IPS DF 4.7 (cell line): ENCODE results near the gene DNAL1.

Source experiments
- DNase-seq: peaks from one replicate; pipeline ENCODE4 v3.0.0-alpha.2; 2013; ENCODE audit warnings: low spot score; ENCODE audit errors: extremely low read depth

DNAL1 gene

DNA sequence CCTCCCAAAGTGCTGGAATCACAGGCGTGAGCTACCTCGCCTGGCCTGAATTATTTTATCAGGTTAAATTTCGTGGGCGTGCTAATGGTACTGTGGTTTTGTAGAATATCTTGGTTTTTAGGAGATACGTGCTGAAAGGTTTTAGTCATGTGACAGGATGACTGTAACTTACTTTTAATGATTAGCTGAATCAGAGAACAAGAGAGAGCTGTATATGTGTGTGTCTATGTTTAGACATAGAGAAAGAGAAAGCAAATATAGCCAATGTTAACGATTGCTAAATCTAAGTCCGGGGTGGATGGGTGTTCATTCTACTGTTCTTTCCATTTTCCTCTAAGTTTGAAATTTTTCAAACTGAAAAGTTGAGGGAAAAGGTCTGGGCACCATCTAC lies 78.6 kb downstream of the DNAL1 start:
- DNase-seq, result no peak

DNA sequence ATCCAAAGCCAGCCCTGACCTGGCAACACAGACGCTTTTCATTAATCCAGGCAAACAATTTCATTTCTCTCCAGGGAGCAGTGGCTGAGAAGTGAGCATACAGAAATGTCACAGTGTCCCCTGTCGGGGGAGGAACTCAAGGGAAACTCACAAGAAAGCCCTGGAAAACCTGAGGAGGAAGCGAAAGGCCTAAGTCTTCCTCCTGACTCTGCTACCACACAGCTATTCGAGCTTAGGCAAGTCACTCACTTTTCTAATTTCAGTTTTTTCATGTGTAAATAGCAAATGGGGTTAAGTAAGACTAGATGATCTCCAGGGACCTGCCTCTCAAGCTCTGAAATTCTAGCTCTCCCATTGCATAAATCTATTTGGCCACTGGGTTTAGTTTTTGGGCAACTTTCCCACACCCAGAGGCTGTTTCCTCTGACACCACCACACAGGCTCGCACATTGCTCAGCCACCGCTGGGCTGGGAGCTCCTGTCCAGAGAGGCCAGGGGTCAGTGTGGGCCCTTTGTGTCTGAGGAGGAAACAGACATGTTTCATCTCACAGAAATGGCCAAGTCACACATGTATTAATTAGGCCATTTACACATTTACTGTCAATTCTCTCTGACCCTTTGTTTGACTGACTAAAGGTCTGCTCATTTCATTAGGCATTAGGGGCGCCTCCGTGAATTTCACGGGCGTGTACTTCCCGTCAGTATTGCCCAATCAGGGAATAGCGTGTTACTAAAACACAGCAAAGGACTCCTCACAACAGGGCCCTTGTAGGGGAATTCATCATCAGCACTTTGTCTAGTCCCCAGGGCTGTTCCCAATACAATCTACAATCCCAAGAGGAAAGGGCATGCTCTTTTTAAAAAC lies 79.2 kb downstream of the DNAL1 start:
- DNase-seq, result no peak

DNA sequence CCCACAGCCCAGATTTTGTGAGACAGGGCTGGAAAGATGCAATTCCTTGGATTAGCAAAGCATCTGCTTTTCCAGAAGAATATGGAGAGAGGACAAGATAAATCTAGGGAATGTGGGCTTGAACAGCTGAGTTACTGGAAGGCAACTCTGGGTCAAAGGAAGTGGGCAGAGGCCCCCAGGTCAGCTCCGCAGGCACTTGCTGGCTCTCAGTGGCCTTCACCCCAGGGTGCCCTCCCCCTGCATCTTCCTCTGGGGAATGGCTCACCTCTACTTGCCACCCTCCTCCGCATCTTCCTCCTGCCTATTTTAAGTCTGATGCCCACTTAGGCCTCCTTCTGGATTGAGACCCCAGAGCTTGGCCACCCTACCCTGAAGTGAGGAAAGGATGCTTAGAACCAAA lies 79.9 kb downstream of the DNAL1 start:
- DNase-seq, result no peak

DNA sequence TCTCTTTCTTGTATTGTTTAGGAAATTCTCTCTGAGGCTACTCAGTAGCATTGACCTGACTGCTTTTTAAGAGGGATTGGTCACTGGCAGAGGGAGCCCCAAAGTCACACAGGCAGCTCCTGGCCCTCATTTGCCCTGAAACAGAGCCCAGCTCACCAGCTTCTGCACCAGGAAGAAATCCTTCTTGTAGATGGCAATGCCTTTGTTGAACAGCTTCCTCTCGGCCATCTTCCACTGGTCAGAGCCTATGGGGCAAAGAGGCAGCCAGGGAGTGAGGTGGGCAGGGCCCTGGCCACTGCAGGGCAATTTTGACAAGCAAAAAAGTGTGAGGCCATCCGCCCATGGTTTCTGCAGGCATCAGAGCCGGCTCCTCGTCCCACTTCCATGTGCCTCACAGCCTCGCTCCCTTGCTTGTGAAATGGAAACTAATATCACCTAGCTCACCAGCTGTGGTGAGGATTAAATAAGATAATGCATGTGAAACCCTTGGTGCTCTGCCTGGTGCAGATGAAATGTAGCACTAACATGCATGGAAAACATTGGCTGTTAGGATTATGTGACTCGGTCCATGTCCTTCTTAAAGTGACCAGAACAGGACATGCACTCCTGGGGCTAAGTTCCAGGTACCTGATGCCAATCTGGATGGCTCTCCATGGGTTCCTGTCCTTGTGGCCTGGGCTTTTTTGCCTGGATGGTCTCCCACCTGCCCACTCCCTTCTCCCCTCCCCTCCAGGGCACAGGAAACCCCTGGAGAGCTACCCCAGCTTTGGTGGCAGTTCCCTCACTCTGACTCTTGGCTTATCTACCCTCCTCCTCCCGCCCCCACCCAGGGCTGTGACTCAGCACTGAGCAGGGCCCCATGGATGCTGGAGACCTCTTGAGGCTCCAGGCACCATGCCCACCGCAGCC lies 80.6 kb downstream of the DNAL1 start:
- DNase-seq, result no peak

DNA sequence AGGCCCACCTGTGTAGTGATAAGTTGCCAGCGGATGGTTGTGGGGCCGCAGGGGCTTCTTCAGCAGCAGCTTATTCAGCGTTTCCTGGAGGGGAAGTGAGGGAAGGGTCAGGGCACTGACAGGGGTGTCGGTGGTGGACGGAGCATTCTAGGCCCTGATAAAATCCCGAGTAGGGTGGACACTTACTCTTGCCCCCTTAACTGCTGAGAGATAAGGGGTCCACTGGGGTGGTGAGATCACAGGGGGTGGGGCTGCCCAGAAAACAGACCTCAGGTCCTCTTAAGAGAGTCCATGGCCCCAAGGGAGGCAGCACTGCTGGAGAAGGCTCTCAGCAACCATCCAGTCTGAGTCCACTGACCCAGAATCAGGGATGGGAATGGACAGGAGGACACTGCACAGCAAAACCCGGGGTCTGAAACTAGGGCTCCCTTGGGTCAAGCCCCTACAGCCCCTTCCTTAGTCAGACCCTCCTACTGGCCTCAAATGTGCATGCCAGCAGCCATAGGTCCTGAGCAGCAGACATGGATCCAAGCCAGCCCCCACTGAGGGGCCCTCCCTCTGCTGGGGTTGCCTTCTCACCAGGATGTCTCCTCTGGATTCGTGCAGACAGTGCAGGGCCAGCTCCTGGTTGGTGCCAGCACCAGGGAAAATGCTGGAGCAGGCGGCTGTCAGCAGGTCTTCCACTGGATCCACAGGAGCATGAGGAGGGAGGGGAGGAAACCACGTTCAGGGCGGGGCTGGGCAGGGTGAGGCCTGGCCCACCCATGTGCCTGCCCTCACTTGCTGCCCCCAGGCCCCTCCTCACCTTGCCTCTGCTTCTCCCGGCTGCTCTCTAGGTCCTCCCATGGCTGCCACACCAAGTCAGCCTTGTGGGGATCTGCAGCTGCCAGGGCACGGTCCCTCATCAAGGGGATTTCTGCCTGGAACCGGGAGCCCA lies 81.5 kb downstream of the DNAL1 start:
- no peak for DNase-seq

DNA sequence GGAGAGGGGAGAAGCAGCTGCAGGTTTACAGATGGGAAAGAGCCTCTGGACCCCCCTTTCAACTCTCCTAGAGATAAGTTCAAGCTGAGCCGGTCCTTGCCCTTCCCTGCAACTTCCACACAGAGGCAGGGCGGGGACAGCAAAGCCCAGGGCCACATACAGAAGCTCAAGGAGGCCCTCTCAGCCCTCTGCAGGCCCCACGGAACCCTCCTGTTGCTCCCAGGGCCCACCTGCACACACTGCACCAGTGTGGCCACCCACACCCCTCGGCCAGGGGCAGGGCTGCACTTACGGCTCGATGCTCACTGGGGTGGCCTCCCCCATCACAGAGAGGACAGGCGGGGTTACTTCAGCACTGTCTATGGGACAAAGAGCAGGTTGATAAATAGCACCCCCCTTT lies 82.4 kb downstream of the DNAL1 start:
- no peak for DNase-seq

DNA sequence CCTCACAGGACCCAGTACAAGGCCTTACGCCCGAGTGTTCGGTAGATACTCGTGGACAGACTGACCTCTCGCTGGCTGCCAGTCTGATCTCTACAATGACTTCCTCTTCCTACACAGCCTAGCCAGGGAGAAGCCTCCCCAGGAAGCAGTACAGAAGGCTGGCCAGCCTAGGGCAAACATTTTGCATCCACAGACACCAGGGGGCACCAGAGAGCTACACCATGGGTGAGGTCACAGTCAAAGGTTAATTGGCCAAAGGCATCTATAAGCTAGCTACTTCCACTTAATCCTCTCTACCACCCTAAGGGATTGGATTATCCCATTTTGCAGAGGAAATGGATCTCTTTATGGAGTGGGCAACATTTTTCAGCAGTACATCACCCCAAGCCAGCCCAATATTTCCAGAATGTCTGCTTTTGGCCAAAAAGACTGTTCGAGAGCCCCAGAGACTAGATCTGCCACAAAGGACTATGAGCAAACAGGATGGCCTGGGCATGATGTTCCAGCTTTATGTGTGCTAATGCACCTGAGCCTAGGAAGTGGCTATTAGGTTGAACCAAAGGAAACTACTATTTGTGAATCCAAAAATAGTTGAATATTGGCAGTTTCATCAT lies 84.0 kb downstream of the DNAL1 start:
- DNase-seq, result no peak

DNA sequence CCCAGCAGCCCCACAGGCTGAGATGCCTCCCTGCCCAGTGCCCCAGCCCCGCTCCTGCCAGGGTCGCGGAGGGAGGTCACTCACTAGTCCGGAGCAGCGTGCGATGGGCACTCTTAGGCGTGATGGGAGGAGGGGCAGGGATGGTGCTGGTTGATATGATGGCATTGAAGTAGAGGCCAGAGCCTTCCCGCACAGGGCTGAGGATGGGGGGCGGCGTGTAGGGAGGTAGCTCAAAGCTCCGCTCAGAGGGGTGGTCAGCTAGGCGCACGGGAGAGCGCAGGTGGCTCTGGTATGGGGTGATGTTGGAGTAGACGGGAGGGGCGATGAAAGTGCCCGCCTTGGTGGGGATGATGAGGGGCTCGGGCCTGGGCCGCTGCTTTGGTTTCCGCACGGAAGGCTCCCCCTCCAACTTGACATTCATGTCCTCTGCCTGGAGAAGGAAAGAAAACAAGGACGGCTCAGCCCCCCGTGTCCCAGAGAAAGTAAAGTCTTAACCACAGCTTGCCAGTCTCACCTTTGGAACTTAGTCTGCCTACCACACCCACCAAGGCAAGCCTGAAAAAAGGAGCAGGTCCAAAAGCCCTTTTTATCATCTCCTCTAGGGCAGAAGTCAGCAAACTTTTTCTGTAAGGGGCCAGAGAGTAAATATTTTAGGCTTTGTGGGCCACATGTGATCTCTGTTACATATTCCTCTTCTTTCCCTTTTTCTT lies 84.9 kb downstream of the DNAL1 start:
- DNase-seq, result no peak

DNA sequence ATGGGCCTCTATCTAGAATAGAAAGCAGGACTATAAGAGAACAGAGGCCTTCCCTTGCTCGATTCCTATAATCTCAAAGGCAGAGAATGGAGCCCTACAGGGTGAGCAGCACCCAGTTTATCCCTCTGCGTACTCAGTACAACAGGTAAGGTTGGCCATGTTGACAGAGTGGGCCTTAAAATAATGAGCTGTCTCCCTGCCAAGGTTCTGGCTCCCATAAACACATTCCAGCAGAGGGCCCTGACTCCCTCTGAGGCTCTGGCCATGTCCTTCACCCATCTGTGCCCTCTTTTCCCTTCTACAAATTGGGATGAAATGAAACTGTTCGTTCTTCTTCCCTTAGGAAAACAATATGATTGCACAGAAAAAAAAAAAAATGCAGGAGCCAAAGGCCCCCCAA lies 86.3 kb downstream of the DNAL1 start:
- DNase-seq, result no peak

DNA sequence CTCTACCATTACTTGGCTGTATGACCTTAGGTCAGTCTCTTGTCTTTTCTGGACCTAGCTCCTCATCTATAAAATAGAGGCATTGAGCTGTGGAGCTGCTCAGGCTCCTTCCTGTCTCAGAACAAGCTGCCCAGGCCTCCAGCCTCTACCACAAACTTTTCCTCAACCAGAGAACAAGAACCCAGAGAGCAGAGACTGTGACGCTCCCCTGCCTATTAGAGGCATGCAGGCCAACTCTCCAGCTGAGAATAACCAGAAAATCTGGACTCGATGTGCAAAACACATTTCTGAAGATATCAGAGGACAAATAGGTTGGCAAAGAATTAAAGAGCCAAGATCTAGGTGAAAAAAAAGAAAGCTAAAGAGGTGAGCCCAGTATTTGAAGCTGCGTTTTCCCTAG lies 87.2 kb downstream of the DNAL1 start:
- no peak for DNase-seq

DNA sequence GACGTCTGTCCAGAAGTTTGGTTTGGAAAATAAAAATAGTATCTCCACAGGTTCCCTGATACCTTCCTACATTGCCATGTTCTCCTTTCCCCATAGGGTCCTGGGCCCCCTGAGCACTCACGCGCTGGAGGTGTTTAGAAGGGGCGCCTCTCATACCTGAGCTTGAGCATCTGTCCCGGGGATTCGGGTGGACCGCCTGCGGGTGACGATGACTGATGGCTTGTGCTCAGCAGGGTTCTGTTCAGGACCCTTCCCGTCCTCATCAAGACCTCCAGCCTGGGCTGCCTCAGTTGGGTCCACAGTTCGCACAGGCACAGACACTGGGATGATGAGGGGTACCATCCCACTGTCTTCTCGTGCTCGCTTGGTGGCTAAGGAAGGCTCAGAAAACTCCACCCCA lies 92.1 kb downstream of the DNAL1 start:
- DNase-seq, result no peak

DNA sequence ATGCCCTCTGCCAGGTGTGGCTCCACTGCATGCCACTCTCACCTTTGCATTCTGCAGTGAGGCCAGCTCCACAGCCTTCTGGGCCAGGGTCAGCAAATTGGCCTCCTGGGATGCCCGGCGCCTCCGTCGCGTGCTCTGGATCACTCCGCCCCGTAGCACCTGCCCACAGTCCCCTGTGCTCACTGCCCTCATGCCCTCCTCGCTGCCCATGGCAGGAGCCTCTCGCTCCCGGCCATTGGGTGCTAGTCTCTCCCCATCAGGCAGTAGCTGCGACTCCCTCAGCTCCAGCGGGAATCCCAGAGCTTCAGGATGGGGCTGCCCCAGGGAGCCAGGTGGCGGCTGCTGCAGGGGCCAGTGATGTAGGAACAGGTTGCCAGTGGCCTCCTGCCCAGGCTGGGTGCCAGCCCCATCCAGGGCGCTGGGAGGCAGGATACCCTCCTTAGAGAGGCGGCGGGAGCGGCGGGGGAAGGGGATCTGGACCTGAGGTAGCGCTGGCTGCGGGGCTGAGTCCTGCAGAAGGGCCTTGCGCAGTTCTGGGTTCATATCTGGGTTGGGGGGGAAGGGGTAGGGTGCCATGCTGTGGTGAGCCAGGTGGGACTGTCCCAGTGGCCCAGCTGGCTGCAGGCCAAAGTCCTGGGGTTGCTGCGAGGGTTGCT lies 93.9 kb downstream of the DNAL1 start:
- DNase-seq, result no peak

DNA sequence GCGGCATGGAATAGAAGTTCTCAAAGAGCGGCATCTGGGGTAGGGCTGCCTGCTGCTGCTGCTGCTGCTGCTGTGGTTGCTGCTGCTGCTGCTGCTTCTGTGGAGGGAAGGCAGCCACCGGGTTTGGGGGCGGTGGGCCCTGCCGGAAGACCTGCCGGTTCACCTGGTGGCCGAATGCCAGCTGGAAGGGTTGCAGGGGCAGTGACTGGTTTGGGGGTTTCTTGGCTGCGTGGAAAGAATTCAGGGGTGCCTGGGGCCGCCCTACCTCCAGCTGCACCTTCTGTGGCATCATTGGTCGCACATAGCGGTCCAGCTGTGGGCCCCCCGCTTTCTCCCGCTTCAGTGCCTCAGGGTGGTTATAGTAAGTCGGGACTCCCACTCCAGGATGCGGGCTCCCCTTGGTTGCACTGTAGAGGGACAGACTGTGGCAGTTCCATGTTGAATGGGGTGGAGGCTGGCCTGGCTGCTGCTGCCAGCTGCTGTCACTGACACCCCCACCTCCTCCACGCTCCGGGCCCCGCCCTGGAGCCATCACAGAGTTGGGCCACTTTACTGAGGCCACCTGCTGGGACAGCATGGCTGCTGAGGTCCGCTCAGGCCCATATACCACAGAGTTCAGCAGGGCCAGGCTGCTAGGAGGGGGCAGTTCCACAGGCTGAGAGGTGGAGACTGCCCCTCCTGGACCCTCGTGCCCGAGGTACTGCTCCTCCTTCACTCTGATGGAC lies 94.5 kb downstream of the DNAL1 start:
- DNase-seq, result no peak

DNA sequence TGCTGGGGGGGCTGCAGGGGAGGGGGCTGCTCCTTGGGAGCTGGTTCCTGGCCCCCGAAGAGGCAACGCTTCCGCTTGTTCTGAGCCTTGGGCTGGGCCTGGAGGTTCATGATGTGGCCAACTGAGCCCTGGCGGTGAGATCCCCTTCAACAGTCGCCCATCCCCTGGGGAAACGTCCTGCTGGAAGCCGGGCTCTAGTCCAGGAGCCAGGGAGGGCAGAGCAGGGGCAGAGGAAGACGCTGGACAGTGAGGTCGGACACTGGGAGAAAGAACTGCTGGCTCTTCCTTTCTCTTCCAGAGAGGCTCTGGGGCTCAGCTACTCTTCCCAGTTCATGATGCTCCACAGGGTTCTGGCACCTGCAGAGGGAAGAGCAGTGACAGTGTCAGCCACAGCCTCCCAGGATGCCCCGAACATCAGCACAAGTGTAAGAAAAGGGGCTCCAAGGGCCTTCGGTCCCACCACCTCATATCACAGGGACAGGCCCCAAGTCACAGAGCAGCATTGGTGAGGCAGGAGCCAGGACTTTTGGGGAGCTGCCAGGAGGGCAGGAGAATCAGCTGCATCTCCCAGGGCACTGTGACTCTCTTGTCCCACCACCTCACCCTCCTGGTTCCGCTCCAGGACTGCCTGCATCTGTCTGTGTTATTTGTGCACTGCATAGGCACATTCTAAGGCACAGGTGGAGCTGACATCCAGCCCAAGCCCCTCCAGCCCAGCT lies 95.3 kb downstream of the DNAL1 start:
- no peak for DNase-seq

DNA sequence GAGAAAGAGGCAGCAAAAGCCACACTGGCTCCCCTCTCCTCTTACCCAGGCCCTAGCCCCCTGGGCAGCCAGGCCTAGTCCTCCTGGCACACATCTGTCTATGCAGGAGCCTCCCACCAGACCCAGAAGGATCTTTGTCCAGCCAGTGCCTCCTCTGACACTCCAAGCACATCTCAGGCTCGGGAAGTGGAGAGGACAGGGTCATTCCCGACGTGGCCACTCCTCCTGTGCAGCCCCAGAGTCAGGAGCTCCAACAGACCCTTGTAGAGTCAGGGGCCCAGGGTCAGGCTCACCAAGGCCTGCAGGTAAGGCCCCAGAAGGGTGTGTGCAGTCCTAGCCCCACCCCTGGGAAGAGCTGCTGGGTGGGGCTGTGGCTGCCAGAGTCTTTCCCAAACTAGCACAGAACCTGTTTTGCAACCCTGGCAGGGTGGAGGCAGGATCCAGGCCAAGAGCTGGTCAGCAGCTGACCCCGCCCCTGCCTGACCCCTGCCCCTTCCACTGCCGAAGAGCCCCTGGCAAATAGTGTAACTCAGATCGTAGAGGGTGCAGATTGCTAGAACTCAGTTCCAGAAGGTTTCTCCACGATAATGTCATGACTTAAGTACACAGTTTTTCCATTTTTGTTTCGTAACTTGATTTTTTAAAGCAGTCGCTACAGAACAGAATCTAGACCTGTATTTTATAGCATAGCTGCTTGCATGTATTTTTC lies 96.0 kb downstream of the DNAL1 start:
- no peak for DNase-seq

DNA sequence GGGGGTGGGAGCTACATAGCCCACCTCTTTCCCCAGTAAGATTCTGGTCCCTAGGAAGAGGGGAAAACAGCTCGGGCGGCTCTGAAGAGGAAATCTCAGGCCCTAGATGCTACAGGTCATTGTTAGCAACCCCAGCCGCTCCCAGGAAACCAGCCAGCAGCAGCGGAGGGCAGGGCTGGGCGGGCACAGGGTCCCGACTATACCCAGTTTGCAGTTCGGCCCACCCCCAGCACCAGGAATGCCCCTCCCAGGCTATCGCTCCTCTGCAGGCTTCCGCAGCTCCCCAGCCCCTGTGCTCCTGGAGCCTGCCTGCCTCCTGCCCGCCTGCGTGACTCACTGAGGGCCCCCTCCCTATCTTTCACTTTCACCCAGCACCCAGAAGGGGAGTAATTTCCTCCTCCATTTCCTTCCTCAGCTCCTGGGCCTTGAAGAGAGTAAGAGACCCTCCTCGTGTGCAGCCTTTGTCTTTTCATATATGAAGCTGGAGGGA lies 96.6 kb downstream of the DNAL1 start:
- no peak for DNase-seq

DNA sequence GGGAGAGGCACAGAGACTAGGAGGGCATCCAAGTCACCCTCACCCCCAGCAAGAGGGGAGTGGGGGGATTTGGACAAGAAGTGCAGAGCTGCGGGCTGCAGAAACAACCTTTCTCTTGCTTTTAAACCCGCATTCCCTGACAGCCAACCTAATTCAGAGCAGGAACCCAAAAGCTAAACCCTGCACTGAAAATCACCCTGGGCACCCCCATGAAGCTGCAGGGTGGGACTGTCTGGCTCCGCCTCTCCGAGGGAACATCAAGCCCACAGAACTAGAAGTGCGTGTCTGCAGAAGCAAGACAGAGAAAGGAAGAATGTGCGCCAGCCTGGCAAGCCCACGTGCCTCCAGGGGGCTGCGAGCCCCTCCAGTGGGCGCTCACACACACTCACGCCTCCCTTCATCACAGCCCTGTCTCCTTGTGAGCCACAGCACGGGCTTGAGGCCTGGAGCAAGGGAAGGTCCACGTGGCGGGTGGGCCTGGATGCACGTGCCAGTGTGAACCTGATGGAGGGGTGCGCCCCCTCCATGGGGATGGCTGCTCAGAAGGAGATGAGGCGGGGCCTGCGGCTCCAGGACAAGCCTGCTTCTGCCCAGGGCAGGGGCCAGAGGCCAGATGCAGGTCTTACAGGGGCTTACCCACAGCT lies 97.2 kb downstream of the DNAL1 start:
- DNase-seq, result no peak
